Body of pancreas (tissue), 4 donors: Measurements from ENCODE around the gene CTSE. TPM values are rescaled to one million over a fixed set of nuclear protein-coding genes. Genes with fewer than 3 reads are reported as not detected.

Experiments used
- ATAC-seq: fragments of 150-250 bp; one replicate; pipeline ENCODE4 v1.9.1; 2016
- DNase-seq, 4 donors: peaks; one replicate each; pipeline ENCODE4 v3.0.0-alpha.2; 2019
- H3K27ac ChIP-seq, 4 donors: fragments of 200-600 bp; sonication (generic); 1 replicate in 3 of 4; 2 replicates in 1 of 4; pipeline versions ENCODE4 v1.5.1 to v1.6.1; 2016 to 2019; ENCODE audit warnings: mild to moderate bottlenecking in 1 of 4, mixed read lengths in 1 of 4, moderate library complexity in 1 of 4
- H3K27me3 ChIP-seq, 2 donors: fragments of 200-600 bp; sonication (generic); one replicate each; pipeline ENCODE4 v1.6.0; 2016; ENCODE audit warnings: mild to moderate bottlenecking in 1 of 2
- H3K36me3 ChIP-seq, 2 donors: fragments of 200-600 bp; sonication (generic); replicated peaks in 1 of 2; 2 replicates each; pipeline ENCODE4 v1.5.1; 2016; ENCODE audit warnings: low read depth in 2 of 2; ENCODE audit not compliant: insufficient read depth in 1 of 2
- H3K4me1 ChIP-seq: fragments of 200-600 bp; sonication (generic); one replicate; pipeline ENCODE4 v1.6.0; 2016
- H3K4me3 ChIP-seq, 2 donors: fragments of 200-600 bp; sonication (generic); 1 replicate in 1 of 2; 2 replicates in 1 of 2; pipeline ENCODE4 v1.5.1; 2016 to 2019
- H3K9me3 ChIP-seq, 3 donors: fragments of 200-600 bp; sonication (generic); 1 replicate in 2 of 3; 2 replicates in 1 of 3; pipeline ENCODE4 v1.5.1; 2016
- CTCF ChIP-seq, 7 experiments: fragments of 450-650 bp in 4 of 7; fragments of 200-600 bp in 3 of 7; sonication (generic) in 3 of 7; IDR thresholded peaks; one replicate each; pipeline ENCODE4 v1.5.1; 2016 to 2019; ENCODE audit warnings: antibody characterized with exemption in 7 of 7
- POLR2A ChIP-seq, 3 donors: fragments of 450-650 bp; IDR thresholded peaks; one replicate each; pipeline ENCODE4 v1.6.1; 2016; ENCODE audit warnings: antibody characterized with exemption in 3 of 3, mild to moderate bottlenecking in 2 of 3
- WGBS, 2 donors: methylation state at CpG; one replicate each; pipeline ENCODE4 v1.1.5; 2017; 5-methylcytosine and 5-hydroxymethylcytosine counted together
- intact Hi-C: fragments of 100-400 bp; cut with DNase I; formaldehyde crosslinking; loops from one replicate; pipeline ENCODE4 v1.15.1; 2023
- total RNA-seq, 2 donors: library from RNA; depleted of rRNA; stranded (reverse); fragments of >200 nt; gene quantifications; one replicate each; pipeline ENCODE4 v1.1.0, GENCODE V29; 2016

The CTSE gene
- total RNA-seq, 2 donors from 2014 or later = 4.9 to 28.3 TPM

- TF ChIP-seq CTCF (IDR thresholded peaks at IDR 0.05) (no peak), POLR2A (IDR thresholded peaks at IDR 0.05) (no peak)
- WGBS, 2 donors = 85 to 88% methylated on average over 8 of the region's 8 CpGs
- intact Hi-C loops = no loop called here
- no peaks in the 10 kb centered on the region for H3K9me3 ChIP-seq
- no peaks in the 10 kb centered on the region for H3K36me3 ChIP-seq
- DNase-seq = no peak
- no peak for ATAC-seq
- H3K27me3 ChIP-seq = no peaks in the 10 kb centered on the region
- no peak overlapping the region for H3K27ac ChIP-seq
- H3K4me1 ChIP-seq = no peaks in the 10 kb centered on the region
- H3K4me3 ChIP-seq = no peak overlapping the region
These were observed 12.6 kb downstream of the CTSE start for GRCh38 chr1:206011057-206011456.

GRCh38 chr1:206010060-206010459 lies 13.6 kb downstream of the CTSE start:
- Histone ChIP-seq H3K4me3 (no peak overlapping the region), H3K4me1 (no peaks in the 10 kb centered on the region), H3K27ac (no peak overlapping the region), H3K36me3 (no peaks in the 10 kb centered on the region), H3K9me3 (no peaks in the 10 kb centered on the region), H3K27me3 (no peaks in the 10 kb centered on the region)
- no peak for DNase-seq
- TF ChIP-seq CTCF (IDR thresholded peaks at IDR 0.05) (no peak), POLR2A (IDR thresholded peaks at IDR 0.05) (no peak)
- intact Hi-C loops = no loop called here
- whole genome bisulfite sequencing, 2 donors = 50 to 66% methylated on average over 5 of the region's 5 CpGs
- no peak for ATAC-seq

- no peaks in the 10 kb centered on the region for H3K9me3 ChIP-seq
- H3K27ac ChIP-seq = no peak overlapping the region
- H3K4me3 ChIP-seq = no peak overlapping the region
- H3K36me3 ChIP-seq = no peaks in the 10 kb centered on the region
- WGBS, 2 donors = 70 to 73% methylated on average over 4 of the region's 4 CpGs
- intact Hi-C loops = no loop called here
- no peak for DNase-seq
- no peak for ATAC-seq
- no peaks in the 10 kb centered on the region for H3K27me3 ChIP-seq
- no peak for TF ChIP-seq CTCF (IDR thresholded peaks at IDR 0.05)
- TF ChIP-seq POLR2A (IDR thresholded peaks at IDR 0.05) = no peak
- peaks cover 6% of the 10 kb centered on the region for H3K4me1 ChIP-seq
These were observed 16.7 kb downstream of the CTSE start for GRCh38 chr1:206006946-206007345.

- Histone ChIP-seq H3K4me3 (no peak overlapping the region), H3K9me3 (no peaks in the 10 kb centered on the region), H3K27ac (no peak overlapping the region), H3K36me3 (no peaks in the 10 kb centered on the region), H3K4me1 (peaks cover 6% of the 10 kb centered on the region), H3K27me3 (no peaks in the 10 kb centered on the region)
- 67% methylated on average over 8 of the region's 8 CpGs for WGBS, 2 donors
- TF ChIP-seq POLR2A (IDR thresholded peaks at IDR 0.05) (no peak), CTCF (IDR thresholded peaks at IDR 0.05) (no peak)
- DNase-seq = peak in 1 of 4 donors; percentile 54
- intact Hi-C loops = no loop called here
- ATAC-seq = no peak
These were observed 17.9 kb downstream of the CTSE start for GRCh38 chr1:206005778-206006180.

GRCh38 chr1:206005234-206005633 lies 18.5 kb downstream of the CTSE start:
- no peaks in the 10 kb centered on the region for H3K9me3 ChIP-seq
- ATAC-seq (peak; percentile 51), DNase-seq (no peak)
- TF ChIP-seq CTCF (IDR thresholded peaks at IDR 0.05) (no peak), POLR2A (IDR thresholded peaks at IDR 0.05) (no peak)
- H3K36me3 ChIP-seq = no peaks in the 10 kb centered on the region
- intact Hi-C loops = no loop called here
- H3K4me3 ChIP-seq = no peak overlapping the region
- 64 to 69% methylated on average over 7 of the region's 7 CpGs for WGBS, 2 donors
- peak overlapping the region in 2 of 4 donors; percentile 61 for H3K27ac ChIP-seq
- no peaks in the 10 kb centered on the region for H3K27me3 ChIP-seq
- H3K4me1 ChIP-seq = peaks cover 6% of the 10 kb centered on the region
